HG03095 (cell line): Measurements from ENCODE around the gene TENM4.
A peak's percentile ranks its signal among the peaks of the same experiment; 100 is the strongest.

Experiments
- ATAC-seq: cut with Tn5 transposase; IDR thresholded peaks from one replicate; pipeline ENCODE4 v1.9.1; 2021; ENCODE audit warnings: moderate library complexity; ENCODE audit not compliant: unreplicated experiment

TENM4 gene

DNA sequence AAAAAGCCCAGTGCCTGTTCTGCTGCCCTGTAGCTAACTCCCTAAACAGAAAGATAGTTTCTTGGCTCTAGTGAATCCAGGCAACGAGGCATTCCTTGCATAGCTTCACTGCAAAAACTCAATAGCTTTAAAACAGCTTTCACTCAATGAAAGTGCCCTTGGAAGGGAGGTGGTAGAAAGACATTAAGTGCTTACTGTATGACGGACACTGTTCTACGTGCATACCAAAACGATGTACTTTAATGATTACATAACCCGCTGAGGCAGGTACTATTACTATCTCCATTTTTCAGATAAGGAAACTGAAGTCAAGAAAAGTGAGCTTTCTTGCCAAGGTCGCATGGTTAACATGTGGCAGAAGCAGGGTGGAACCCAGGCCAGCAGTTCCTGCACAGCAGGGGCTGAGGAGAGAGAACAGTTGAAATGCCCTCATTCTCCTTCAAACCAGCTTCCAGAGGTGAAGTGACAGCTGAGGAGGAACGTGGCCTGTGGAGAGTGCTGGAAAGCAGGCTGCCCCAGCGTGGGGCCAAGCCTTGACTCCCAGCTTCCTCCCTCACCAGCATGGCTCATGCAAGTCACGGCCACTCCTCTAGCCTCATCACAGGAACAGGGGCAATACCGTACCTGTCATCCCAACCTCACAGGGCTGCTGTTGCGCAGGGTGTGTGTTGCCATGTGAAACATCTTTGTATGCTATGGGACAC, 638.6 kb downstream of the TENM4 start:
- ATAC-seq, result no peak

GRCh38 chr11:78801161-78801884, 639.5 kb downstream of the TENM4 start:
- ATAC-seq, result no peak

GRCh38 chr11:78800756-78801155, 640.1 kb downstream of the TENM4 start:
- no peak for ATAC-seq

GRCh38 chr11:78800096-78800690, 640.6 kb downstream of the TENM4 start:
- ATAC-seq, result no peak

GRCh38 chr11:78798663-78799062, 642.2 kb downstream of the TENM4 start:
- peak; percentile 84 for ATAC-seq

- no peak for ATAC-seq
Observed at GRCh38 chr11:78797559-78797958, 643.3 kb downstream of the TENM4 start.

DNA sequence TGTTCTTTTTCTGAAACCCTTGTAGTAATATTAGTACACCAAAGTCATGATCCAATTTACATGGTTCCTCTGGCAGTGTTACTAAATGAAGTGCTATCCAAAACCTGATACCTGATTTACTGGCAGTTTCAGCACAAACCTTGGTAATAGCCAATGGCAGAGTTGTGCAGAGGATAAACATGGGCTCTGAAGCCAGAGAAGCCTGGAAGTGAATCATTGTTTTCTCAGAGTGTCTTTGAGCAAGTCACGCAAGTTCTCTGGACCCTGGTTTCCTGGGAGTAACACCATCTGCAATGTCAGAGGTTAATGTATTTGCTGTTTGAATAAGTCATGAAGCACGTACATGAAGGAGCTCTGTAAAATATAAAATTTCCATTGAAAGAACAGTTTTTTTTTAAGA, 643.9 kb downstream of the TENM4 start:
- no peak for ATAC-seq

DNA sequence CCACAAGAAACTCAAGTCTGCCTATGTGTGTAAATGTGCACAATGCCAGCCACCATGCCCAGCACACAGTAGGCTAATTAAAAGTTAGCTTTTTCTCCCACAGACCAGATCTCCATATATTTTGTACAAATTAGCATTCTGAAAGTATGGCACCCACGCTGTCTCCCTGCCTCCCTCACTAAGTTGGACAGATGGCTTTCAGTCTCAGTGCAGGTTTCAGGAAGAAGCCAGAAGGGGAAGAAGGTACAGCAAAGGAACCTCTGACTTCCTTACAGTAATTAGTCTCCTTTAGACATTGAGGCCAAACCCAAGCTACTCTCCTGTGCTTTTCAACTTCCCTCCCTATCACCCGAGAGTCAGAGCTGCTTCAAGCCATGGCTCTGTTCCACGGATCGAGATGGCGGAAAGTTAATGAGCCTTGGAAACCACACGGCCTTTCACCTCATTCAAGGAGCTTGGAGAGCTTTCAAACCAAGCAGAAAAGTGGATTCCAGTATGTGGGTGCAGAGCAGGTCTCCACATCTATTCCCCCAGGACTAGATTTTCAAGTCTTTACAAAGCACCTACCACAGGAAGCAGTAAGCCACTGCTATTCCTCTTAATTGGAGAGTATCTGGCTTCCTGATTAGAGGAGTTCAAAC, 645.1 kb downstream of the TENM4 start:
- ATAC-seq, result no peak

DNA sequence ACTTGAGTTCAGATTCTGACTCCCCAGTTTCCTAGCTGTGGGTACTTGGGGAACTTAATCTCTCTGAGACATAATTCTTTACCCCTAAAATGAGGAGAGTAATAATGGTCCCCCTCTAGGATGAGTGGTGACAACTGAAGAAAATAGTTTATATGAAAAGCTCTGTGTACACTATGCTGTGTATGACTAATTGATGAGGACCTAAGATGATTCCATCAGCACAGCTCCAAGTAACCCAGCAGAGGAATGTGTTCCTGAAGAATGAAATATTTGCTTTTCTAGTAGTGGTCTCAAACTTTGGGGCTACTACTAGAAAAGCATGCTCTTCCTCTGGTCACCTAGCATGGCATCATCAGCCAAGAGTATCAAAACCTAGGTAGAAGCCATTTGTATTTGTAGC, 648.9 kb downstream of the TENM4 start:
- ATAC-seq, result no peak

DNA sequence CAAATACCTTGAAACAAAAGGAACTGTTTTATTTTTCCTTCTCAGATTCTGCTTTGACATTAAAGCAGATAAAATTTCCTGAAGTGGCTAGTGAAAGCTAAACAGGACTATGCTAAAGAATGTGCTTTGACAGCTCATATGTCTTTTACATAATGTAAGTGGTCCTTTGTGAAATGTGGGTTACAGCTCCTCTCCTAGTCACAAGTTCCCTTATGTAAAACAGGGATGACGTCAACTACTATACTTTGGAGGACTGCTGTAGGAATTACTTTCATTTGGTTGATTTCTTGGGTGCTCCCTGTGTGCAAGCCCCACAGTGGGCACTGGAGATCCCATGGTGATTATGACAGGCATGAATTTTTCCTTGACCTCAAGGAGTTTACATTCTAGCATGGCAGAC, 649.6 kb downstream of the TENM4 start:
- no peak for ATAC-seq

GRCh38 chr11:78790784-78791183, 650.0 kb downstream of the TENM4 start:
- ATAC-seq, result no peak

- no peak for ATAC-seq
Observed at GRCh38 chr11:78789375-78789774, 651.5 kb downstream of the TENM4 start.

GRCh38 chr11:78788533-78788932, 652.3 kb downstream of the TENM4 start:
- no peak for ATAC-seq

- ATAC-seq, result no peak
Observed at GRCh38 chr11:78787696-78788095, 653.1 kb downstream of the TENM4 start.

DNA sequence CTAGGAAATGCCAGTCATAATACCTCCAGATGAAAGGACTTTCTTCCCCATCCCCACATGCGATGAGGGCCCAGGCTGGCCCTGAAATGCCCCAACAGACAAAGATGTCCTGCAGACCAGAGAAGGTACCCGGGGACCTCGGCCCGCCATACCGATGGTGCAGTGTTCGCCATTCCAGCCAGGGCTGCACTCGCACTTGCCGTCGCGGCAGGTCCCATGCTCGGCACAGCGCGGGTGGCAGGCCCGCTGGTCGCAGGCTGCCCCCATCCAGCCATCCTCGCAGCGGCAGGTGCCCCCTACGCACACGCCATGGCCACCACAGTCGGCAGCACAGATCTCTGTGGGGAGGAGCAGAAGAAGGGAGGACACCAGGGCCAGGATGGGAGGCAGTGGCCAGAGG, 654.1 kb downstream of the TENM4 start:
- no peak for ATAC-seq

DNA sequence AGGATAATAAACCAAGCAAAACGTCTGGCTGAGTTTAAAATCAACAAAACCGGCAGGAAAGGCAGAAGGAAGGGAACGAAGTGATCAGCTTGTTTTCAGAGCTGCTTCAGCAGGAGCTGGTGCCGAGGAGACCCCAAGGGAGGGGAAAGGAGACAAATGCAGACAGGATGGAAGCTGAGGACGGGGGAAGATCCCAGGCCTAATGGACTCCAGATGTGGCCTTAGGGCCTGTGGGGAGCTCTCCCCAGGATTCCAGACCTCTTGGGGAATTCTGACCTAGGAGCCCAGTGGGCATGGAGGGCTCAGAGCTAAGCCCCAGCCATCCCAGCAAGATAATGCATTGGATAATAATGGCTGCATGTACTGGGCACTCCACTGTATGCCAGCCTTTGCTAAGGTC, 654.7 kb downstream of the TENM4 start:
- no peak for ATAC-seq

DNA sequence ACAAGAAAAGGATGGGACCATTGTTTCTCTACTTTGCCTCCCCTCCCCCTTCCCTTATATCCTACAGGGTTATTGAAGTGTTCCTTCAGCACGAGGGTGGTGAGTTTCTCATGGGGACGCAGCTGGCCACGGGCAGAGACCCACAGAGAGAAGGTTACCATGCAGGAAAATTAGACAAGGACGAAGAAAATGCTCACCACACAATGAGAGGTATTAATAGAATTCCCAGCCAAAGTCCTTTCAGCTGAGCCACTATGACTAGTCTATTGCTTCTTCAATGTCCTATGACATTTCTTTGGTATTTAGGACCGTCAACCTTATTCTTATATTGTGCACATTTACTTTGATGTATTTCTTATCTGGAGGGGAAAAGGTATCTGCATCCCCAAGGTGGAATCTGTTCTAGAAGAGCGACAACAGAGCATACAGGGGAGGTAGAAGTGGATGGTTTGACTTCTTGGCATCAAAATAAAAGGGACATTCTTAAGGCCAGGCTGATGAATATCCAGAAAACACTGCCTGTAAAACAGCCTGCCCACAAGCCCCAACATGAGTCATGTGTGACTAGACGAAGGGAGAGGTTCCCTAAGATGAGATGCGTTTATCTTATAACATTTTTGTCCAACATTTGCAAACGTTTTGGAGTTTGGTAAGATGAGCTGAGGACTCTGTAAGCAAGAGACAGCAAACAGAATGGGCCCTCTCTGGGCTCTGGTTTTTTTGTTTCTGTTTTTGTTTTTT, 656.3 kb downstream of the TENM4 start:
- ATAC-seq, result no peak

GRCh38 chr11:78783846-78784245, 657.0 kb downstream of the TENM4 start:
- no peak for ATAC-seq

DNA sequence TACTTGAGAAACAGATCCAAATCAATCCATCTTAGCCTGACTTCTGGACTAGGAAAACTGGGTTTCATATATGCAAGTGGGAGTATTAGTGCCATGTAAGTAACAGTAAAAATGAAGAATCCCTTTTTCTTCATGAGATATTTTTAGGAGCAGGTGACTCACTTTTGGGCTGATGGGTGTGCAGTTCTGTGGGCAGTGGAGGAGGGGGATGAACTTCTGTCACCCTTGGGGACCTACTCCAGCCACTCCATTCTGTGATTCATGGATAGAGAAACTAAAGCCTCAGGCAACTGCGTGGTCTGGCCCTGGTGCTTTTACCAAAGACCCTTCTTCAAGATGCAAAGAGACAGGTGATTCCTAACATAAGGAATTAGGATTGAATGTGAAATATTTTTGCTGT, 657.5 kb downstream of the TENM4 start:
- no peak for ATAC-seq

GRCh38 chr11:78782725-78783124, 658.1 kb downstream of the TENM4 start:
- no peak for ATAC-seq

DNA sequence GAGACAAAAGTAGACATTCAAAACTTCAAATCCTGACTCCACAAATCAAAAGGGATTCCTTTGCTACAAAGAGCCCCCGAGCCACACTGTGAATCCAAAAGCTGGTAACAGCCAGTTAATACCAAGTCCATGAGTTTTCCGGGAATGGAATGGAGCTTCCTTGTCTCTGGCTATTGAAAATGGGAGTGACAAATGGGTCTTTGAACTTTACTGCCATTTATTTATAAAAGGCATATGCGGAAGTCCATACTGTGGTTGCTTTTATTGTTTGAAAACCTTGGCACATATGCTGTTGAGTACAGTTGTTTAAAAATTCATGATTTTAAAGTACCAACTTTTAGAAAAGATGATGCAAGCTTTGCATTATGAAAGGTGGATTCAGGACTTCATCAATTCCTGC, 659.9 kb downstream of the TENM4 start:
- ATAC-seq, result no peak
